GM18519 (cell line): ENCODE data around the gene ASPSCR1.

Source experiments
- ATAC-seq: cut with Tn5 transposase; IDR thresholded peaks from one replicate; pipeline ENCODE4 v1.9.1; 2021; ENCODE audit warnings: mild to moderate bottlenecking, moderate library complexity; ENCODE audit not compliant: unreplicated experiment, low FRiP score

Gene ASPSCR1

DNA sequence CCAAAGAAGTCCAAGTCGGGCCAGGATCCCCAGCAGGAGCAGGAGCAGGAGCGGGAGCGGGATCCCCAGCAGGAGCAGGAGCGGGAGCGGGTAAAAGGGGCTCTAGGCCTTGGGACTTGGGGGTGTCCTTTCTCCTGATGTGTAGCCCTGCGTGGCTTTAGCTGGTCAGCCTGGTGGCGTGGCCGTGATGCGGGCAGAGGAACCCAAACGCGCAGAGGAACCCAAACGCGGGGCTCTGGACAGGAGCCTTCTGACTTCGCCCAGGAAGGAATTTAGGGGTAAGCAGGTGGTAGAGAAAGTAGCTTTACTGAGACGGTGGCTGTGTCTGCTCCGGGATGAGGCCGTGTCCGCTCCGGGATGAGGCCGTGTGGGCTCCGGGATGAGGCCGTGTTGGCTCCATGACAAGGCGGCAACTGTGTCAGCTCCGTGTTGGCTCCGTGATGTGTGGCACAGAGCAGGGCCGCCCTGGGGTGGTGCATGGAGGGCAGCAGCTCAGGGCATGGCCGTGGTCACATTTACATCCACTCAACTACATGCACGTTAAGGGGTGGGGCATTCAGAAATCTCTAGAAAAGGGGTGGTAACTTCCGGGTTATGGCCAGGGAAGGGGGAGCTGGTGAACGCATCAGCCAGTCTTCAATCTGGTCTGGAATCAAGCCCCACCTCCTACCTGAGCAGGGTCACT lies 19.5 kb downstream of the ASPSCR1 start:
- no peak for ATAC-seq

DNA sequence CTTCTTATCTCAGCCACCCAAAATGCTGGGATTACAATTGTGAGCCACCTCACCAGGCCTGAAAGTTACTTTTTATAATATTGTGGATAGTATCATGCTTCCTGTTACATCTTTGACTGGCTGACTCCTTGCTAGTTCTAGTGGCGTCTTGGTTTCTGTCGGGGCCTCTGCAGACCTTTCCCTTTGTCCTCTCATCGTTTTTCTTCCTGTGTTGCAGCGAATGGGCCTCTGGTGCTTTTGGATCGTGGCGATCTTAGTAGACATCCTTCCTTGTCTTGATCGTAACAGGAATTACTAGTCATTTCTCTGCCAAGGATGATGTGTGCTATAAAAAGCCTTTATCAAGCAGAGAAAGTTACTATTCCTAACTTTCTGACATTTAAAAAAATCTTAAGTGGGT lies 20.8 kb downstream of the ASPSCR1 start:
- ATAC-seq = no peak

DNA sequence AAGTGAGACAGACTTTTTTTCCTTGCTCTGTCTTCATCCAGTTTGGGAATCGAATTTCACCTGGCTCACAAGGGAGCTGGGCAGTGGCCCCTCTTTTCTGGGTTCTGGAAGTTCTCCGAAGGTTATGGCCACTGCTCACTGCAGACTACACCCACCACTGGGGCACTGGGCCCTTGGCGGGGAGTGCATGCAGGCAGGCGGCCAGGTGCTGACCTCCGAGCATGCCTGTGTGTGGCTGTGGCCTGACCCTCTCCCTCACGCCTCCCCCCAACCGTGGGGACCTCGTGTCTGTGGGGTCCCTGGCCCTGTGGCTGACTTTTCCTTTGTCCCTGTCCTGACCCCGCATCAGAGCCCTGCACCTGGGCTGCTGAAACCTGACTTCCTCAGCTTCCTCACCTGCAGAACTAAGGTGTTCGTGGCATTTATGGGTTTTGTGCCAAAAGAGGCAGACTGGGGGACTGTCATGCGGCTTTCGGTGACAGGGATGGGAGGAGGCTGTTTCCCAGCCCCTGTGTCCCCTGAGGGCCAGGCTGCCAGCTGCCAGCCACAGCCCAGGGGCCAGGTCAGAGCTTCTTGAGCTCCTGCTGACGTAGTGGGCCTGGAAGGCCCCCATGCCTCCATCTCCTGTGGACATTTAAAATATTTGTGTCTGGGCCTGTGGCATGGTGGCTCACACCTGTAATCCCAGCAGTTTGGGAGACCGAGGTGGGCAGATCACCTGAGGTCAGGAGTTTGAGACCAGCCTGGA lies 21.4 kb downstream of the ASPSCR1 start:
- no peak for ATAC-seq

DNA sequence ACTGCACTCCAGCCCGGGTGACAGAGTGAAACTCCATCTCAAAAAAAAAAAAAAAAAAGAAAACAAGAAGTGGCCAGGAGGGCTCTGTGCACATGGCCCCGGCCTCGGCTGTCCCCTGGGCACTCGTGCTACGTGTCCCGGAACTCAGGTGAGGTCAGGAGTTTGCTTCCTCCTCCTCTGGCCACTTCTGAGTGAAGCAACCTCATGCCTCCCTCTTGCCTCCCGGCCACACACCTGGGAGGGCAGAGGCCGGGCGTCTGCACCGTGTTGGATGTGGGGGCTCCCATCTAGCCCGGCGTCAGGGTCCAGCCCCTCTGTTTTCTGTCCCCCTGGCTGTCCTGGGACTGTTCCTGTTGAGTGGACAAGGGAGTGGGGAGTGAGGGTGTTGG lies 22.2 kb downstream of the ASPSCR1 start:
- ATAC-seq = no peak

DNA sequence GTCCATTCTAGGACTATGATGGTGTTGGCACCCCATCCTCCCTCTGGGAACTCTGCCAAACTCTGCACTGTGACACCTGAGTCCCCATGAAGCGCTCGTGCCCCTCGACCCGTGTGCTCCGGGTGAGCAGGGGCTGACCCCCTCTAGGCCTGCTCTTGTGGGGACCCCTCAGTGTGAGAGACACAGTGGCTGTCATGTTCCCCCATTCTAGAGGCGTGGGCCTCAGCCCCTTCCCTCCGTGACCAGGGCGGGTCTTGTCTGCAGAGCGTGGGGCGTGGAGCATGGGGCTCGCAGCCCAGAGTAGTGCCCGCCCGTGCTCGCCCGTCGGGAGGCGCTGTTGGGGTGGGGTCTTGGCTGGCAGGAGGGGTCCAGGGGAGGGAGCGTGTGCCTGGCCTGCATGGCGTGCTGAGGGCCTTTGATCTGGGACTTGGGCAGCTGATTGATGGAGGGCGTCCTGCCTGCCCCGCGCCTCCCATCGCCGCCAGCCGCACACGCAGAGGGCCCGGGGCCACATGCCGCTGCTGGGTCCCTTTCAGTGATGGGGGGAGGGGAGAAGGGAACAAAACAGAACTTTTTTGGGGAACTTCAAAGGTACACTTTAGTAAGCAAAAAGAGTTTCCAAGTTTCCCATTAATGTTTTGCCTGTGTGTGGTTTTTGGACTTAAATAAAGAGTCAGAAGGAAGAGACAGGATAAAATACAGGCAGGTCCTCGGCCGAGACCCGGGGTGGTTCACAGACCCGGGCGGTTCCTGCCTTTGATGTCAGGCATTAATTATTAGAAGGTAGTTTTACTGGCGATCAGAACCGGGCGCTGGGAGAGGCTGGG lies 22.8 kb downstream of the ASPSCR1 start:
- ATAC-seq = no peak

DNA sequence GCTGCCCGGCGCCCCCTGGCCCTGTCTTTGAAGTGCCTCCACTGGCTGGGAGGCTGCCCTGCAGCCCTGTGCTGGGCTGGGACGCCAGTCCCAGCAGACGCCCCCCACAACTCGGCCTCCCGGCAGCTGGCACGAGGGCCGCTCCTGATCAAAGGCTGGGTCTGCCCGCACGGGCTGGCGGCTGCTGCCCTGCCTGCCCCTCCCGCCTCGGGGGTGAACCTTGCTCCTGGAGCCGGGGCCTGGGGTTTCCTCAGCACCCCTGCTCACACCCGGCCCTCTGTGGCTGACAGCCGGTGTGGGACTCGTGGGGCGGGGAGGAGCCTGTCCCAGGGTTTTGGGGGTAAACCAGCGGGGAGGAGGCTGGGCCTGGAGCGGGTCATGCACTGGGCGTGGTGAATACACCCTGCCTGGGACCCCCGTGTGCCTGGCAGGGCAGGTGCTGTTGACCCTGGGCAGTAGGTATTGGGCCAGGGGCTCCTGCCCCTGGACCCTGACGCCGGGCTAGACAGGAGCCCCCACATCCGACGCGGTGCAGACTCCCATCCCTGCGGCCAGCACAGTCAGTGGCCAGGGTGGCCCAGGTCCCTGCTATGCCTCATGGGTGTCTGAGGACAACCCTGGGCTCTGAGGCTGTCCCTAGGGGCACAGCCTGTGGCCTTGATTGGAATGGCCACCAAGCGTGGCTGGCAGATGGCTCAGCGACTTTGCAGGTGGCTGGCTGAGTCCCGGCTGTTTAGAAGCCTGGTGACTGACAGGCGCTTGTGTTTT lies 23.6 kb downstream of the ASPSCR1 start:
- no peak for ATAC-seq

DNA sequence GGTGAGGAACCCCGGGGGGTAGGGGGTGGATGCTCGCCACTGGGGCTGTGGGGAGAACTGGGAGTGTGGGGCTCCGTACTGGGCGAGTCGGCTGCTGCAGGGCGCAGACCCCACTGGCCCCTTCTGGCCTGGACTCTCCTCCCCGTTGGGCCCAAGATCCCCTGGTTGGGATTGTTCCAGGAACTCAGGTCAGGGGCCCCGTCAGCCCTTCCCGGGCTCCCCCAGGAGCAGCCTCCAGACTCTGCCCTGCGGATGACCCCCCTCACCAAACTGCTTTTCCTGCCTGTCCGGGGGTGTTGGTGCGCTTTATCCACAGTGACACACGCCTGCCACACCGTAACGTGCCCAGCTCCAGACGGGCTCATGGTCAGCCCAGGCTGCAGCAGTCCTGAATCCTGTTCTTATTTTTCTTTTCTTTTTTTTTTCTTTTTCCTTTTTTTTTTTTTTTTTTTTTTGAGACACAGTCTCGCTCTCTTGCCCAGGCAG lies 24.2 kb downstream of the ASPSCR1 start:
- ATAC-seq = no peak

DNA sequence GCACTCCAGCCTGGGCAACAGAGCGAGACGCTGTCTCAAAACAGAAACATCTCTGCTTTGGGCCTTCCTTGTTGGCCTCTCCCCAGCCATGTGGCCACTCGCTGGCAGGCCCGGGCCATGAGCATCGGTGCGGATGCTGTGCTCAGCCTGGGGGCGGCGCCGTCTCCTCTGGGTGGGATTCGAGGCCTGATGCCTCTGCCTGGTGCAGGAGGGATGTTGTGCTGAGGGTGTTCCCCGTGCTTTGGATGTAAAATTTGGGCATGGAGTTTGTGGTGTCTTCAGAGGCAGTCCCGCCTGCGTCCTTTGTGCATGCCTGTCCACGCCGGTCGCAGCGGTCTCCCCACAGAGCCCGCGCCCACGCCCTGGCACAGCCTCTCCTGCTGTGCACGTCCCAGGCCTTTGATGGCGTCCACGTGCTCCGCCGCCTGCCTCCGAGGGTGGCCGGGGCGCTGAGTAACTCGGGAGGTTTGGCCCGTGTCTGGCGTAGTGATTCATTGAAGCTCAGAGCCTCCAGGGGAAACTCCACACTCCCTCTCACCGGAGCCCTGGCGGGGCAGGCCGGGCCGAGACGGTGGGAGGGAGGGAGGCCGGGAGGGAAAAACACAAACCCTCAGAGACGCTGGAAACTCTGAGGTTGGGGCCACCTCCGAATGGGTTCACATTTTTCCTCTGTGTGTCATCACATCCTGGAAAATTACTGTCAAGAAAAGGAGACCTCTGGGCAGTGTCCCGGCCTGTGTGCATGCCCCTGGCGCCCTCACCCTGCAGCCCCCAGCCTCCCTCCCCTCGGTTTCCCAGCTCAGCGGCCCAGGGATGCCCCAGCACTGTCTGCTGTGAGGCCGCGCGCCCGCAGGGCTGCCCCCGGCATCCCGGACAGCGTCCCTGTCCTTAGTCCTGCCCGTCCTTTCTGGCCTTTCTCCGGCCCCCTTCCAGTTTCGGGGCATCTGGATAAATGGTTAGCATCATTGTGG lies 26.3 kb downstream of the ASPSCR1 start:
- no peak for ATAC-seq

DNA sequence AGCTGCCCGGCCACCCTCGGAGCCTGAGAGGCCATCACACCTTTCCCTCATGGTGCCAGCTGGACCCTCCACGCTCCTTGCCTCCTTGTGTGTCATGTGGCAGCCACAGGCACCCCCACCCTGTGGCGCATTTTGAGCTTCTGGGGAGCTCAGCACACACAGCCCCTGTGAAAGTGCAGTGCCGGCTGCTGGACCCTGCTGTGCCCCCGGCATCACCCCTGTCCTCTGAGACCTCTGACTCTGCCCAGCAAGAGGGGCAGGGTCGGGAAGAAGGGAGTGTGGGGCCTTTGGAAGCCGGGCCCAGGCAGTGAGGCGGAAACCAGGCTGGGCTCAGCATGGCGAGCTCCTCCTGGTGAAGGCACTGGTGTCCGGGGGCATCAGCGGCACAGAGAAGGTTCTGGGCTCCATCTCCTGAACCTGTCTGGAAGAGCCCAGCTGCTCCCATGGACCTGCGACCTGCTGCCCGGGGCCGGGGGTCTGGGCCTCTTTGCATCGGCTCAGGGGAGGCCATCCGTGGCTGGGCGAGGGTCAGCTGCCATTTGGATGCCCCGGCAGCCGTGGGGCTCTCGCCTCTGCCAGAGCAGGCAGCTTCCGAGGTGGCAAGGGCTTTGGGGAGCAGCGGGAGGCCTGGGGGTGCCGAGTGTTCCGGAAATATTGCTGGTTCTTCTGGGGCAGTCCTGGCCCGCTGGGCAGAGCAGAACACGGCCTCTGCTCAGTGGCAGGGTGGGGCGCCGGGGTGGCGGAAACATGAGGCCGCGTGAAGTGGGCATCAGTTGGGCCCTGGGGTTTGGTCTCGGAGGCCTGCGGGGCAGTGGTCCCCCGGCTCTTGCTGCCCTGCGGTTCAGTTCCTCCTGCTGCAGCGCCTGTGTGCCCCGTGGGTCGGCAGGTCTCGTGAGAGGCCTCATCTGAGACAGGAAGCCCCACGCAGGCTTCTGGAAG lies 27.4 kb downstream of the ASPSCR1 start:
- no peak for ATAC-seq

DNA sequence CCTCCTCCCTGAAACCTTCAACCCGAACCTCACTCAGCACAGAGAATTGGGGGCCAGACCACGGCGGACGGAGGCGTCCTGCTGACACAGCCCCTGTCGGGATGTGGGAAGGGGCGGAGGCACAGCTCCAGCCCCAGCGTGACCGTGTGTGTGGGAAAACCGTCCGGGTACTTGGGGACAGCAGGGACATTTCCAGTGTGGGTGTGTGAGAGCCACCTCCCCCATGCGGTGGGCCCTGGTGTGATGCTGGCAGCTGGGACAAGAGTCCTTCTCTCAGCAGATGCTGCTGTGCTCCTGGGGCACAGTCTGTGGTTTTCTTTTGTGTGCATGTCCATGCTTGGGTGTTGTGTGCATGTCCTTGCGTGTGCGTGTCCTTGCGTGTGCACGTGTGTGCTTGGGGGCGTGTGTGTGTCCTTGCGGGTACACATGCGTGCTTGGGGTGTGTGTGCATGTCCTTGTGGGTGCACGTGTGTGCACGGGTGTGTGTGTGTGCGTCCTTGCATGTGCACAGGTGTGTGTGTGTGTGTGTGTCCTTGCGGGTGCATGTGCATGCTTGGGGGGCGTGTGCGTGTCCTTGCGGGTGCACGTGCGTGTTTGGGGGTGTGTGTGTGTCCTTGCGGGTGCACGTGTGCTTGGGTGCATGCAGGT lies 28.4 kb downstream of the ASPSCR1 start:
- no peak for ATAC-seq

DNA sequence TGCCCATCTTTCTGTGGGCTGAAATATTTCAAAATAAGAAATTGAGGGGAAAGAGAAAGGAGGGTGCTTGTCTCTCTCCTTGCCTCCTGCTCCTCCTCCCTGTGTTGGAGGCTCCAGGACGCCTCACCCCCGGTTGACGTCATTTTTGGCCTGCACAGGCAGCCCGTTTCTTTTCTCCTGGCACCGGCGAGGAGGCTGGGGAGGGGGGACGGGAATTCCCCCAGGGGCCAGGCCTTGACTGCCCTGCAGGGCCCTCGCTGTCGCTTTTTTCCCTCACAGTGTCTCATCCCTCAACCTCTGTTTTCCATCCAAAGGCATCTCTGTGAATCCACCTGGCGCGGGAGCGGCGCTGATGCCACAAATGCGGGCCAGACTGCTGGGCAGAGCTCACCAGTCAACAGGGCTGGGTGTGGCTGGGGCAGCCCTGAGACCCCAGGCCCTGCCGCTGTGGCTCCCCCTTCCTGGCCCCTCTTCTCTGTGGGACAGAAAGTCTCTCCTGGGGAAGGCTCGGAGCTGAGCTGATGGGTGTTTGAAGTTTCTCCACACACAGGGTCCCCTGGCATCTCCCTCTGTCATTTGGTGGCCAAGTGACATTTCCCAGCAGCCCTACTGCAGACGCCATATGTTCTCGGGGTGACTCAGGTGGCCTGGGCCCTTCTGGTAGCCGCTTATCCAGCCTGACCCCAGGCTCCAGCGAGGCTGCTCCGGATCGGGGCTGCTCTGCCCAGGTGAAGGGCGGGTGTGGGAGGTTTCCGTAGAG lies 29.2 kb downstream of the ASPSCR1 start:
- no peak for ATAC-seq

DNA sequence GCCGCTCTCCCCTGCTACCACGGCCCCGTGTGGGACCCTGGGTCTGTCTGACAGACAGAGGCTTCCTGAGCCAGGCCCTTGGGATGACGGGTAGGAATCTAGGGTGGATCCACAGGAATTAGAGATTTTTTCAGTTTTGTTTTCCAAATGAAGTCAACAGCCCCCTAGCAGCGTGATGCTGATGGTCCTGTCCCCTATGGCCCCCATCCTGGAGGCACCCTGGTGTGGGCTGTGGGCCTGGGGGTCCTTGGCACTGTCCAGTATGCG lies 29.7 kb downstream of the ASPSCR1 start:
- no peak for ATAC-seq

DNA sequence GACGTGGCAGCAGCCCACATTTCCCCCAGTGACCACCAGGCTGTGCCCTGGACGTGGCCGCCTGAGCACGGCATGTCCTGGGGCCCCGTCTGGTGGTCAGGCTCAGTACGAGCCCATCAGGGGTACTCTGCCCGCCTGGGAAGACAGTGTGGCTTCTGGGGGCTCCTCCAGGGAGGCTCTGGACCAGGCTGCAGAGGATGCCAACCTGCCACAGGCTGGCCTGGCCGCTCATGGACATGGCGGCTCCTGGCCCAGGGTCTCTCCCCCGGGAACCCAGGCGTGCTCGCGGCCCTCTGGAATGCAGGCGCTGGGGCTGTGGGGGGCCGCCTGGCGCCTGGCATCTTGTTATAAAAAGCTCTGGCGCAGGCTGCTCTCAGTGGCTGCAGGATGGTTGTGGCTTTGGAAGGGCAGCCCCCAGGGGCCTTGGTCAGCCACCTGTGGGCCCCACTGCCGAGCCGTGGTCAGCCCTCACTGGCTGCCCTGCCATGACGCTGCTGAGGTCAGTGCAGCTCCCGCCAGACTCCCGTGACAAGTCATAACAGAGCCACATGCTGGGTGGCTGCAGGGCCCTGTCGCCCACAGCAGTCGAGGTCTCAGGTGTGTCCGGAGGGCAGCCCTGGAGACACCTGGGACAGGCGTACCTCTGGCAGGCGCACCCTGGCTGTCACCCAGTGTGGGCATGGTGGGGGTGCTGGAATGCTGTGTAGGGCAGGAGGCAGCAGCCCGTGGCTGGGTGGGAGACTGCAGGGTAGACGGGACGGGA lies 30.2 kb downstream of the ASPSCR1 start:
- ATAC-seq = no peak

DNA sequence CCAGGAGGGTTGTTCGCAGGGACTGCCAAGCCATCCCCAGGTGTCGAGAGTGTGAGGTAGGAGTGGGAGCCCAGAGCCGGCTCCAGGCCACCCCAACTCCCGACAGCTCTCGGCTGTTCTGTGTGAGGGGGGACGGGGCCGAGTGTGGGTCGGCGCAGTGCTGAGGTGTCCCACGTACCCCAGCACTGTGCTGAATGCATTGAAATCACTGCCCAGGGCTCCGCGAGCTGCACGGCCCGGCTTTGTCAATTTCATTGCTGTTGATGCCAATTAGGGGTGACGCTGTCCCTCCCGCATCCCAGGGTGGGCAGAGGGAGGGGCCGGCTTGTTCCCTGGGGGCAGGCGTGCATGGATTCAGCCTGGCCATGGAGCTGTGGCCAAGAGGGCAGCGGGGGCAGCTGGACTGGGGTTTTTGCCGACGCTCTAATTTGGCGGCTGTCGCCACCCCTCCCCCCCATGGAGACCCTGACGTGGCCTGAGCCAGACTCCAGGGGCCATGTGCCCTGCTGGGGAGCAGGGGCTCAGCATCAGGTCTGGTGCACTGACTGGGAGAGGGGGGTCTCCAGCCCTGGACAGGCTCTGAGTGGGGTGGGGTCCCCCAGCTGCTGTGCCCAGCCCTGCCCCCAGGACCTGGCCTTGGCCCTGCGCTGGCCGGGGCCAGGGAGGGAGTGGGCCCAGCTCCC lies 31.0 kb downstream of the ASPSCR1 start:
- no peak for ATAC-seq

DNA sequence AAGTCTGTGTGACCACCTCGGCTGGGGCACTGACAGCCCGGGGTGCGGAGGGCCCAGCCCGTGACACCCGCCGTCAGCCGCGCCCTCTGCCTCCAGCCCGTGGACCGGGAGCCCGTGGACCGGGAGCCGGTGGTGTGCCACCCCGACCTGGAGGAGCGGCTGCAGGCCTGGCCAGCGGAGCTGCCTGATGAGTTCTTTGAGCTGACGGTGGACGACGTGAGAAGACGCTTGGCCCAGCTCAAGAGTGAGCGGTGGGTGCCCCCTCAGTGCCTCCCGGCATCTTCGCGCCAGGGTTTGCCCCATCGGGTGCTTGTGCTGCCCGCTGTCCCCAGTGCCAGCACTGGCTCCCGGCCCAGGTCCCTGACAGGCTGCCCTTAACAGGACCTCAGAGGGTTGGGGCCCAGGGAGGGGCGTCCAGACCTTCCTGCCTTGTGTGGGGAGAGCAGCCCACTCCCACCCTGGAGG lies 31.5 kb downstream of the ASPSCR1 start:
- ATAC-seq = no peak

DNA sequence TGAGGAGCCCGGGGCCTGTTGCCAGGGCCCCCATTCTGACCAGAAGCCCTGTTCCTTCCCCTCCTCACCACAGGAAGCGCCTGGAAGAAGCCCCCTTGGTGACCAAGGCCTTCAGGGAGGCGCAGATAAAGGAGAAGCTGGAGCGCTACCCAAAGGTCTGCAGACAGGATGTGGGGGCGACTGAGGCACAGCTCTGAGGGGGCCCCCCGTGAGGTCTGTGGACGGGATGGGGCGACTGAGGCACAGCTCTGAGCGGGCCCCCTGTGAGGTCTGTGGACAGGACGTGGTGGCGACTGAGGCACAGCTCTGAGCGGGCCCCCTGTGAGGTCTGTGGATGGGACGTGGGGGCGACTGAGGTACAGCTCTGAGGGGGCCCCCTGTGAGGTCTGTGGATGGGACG lies 32.0 kb downstream of the ASPSCR1 start:
- no peak for ATAC-seq
